ENCODE measurements around the gene RAD51AP1. TPM values are rescaled to one million over a fixed set of nuclear protein-coding genes. Genes with fewer than 3 reads are reported as not detected.
A peak's percentile ranks its signal among the peaks of the same experiment; 100 is the strongest.

Gene RAD51AP1
- total RNA-seq, 2 experiments from 2014 or later: 69.2 to 81.3 TPM

GRCh38 chr12:4526923-4527546, 11.7 kb upstream of the RAD51AP1 start:
- no TSS peak for BruUV-seq (replicated peaks)
- DNase-seq (ENCODE audit: low spot score): peak; percentile 29
- intact Hi-C loops (cut with micrococcal nuclease; ENCODE audit: unreplicated experiment): loop anchor here (1.0 to 5.0 kb wide), 3 partner anchors 106 to 220 kb away; no protein-coding TSS in a partner anchor
- TF ChIP-seq EZH2phosphoT487 (IDR thresholded peaks at IDR 0.05; ENCODE audit: borderline replicate concordance, low read depth, low read length): no peak
- TF ChIP-seq, protein P1, sequence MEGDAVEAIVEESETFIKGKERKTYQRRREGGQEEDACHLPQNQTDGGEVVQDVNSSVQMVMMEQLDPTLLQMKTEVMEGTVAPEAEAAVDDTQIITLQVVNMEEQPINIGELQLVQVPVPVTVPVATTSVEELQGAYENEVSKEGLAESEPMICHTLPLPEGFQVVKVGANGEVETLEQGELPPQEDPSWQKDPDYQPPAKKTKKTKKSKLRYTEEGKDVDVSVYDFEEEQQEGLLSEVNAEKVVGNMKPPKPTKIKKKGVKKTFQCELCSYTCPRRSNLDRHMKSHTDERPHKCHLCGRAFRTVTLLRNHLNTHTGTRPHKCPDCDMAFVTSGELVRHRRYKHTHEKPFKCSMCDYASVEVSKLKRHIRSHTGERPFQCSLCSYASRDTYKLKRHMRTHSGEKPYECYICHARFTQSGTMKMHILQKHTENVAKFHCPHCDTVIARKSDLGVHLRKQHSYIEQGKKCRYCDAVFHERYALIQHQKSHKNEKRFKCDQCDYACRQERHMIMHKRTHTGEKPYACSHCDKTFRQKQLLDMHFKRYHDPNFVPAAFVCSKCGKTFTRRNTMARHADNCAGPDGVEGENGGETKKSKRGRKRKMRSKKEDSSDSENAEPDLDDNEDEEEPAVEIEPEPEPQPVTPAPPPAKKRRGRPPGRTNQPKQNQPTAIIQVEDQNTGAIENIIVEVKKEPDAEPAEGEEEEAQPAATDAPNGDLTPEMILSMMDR (conservative IDR thresholded peaks at IDR 0.05; ENCODE audit: low read length): peak; percentile 84
- H3K9me3 ChIP-seq (ENCODE audit: low read length): no peaks in the 10 kb centered on the region
- H3K27ac ChIP-seq (ENCODE audit: low read depth, low read length, poor library complexity, severe bottlenecking): no peak overlapping the region
- peaks cover 64% of the 10 kb centered on the region for H3K36me3 ChIP-seq (ENCODE audit: insufficient read depth, low read length)
- H3K4me1 ChIP-seq (ENCODE audit: insufficient read depth, low read length, poor library complexity, severe bottlenecking): peaks cover 17% of the 10 kb centered on the region
- H4K20me1 ChIP-seq (ENCODE audit: insufficient read depth, low read length): no peaks in the 10 kb centered on the region
- H3K9me2 ChIP-seq (ENCODE audit: insufficient read depth, low read length): no peaks in the 10 kb centered on the region
- H3K79me2 ChIP-seq (ENCODE audit: insufficient read depth, low read depth, low read length): no peaks in the 10 kb centered on the region
- CTCF ChIA-PET (ENCODE audit: unreplicated experiment): no interaction called here
- H3K4me3 ChIP-seq (ENCODE audit: low read depth, low read length, poor library complexity, severe bottlenecking): no peak overlapping the region
- H3K4me2 ChIP-seq (ENCODE audit: low read length): no peak overlapping the region
- H2AFZ ChIP-seq (ENCODE audit: low read length): no peak overlapping the region
- POLR2A ChIA-PET: interaction anchor here (0.7 kb wide), 1 partner anchor 79 kb away, joined by 3 read pairs; no protein-coding TSS in a partner anchor

- Histone ChIP-seq H3K79me2 (ENCODE audit: insufficient read depth, low read depth, low read length) (peaks cover 12% of the 10 kb centered on the region; the same call in 1 of the 2 replicates), H3K4me2 (ENCODE audit: low read length) (no peak overlapping the region), H3K9me3 (ENCODE audit: low read length) (no peaks in the 10 kb centered on the region), H3K4me1 (ENCODE audit: insufficient read depth, low read length, poor library complexity, severe bottlenecking) (peaks cover 38% of the 10 kb centered on the region), H3K27ac (ENCODE audit: low read depth, low read length, poor library complexity, severe bottlenecking) (no peak overlapping the region), H3K4me3 (ENCODE audit: low read depth, low read length, poor library complexity, severe bottlenecking) (no peak overlapping the region), H4K20me1 (ENCODE audit: insufficient read depth, low read length) (no peaks in the 10 kb centered on the region), H3K9me2 (ENCODE audit: insufficient read depth, low read length) (no peaks in the 10 kb centered on the region), H3K36me3 (ENCODE audit: insufficient read depth, low read length) (peaks cover 65% of the 10 kb centered on the region), H2AFZ (ENCODE audit: low read length) (no peak overlapping the region)
- POLR2A ChIA-PET: no interaction called here
- no peak for TF ChIP-seq EZH2phosphoT487 (IDR thresholded peaks at IDR 0.05; ENCODE audit: borderline replicate concordance, low read depth, low read length)
- TF ChIP-seq, protein P1 (conservative IDR thresholded peaks at IDR 0.05; ENCODE audit: low read length): no peak
- CTCF ChIA-PET (ENCODE audit: unreplicated experiment): no interaction called here
- BruUV-seq (replicated peaks): no TSS peak
- DNase-seq (ENCODE audit: low spot score): no peak
- intact Hi-C loops (cut with micrococcal nuclease; ENCODE audit: unreplicated experiment): no loop called here
Observed at GRCh38 chr12:4530160-4530559, 8.5 kb upstream of the RAD51AP1 start.

DNA sequence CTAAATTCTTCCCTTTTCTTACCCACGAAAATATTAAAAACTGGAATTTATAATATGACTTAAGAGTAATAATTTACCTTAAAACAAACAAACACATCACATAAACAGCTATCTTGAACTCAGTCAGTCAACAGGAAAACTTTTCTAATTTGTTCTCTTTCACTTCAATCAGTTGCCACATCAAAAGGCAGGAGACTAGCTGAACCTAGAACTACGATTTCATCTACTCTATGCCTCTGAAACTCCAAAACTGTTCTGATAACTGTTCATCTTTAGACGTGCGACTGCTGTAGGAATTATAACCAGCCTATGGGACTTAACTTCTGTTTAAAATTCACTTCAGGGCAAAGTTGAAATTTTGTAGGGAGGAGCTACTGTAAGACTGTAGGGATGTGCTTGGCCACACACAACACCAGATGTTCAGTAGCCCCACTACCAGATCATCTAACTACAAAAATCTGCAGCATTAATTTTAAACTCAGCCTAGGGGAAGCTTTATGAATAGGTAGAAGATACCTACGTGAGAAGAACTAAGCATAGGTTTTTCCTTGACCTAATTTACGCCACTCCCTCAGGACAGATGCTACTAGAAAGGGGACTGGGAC, 7.6 kb upstream of the RAD51AP1 start:
- Histone ChIP-seq H3K4me3 (ENCODE audit: low read depth, low read length, poor library complexity, severe bottlenecking) (no peak overlapping the region), H3K4me2 (ENCODE audit: low read length) (0 out of 2 replicates have a peak overlapping the region, but pooled peaks have one; percentile 15), H3K9me3 (ENCODE audit: low read length) (no peaks in the 10 kb centered on the region), H3K79me2 (ENCODE audit: insufficient read depth, low read depth, low read length) (peaks cover 17% of the 10 kb centered on the region; the same call in 1 of the 2 replicates), H3K27ac (ENCODE audit: low read depth, low read length, poor library complexity, severe bottlenecking) (no peak overlapping the region), H3K4me1 (ENCODE audit: insufficient read depth, low read length, poor library complexity, severe bottlenecking) (peaks cover 47% of the 10 kb centered on the region), H3K36me3 (ENCODE audit: insufficient read depth, low read length) (peaks cover 58% of the 10 kb centered on the region), H4K20me1 (ENCODE audit: insufficient read depth, low read length) (no peaks in the 10 kb centered on the region), H3K9me2 (ENCODE audit: insufficient read depth, low read length) (no peaks in the 10 kb centered on the region), H2AFZ (ENCODE audit: low read length) (no peak overlapping the region)
- POLR2A ChIA-PET: interaction anchor here (0.6 to 1.2 kb wide), 4 partner anchors 11 to 366 kb away, joined by 3 to 4 read pairs (median 3); no protein-coding TSS in a partner anchor
- CTCF ChIA-PET (ENCODE audit: unreplicated experiment): no interaction called here
- no peak for TF ChIP-seq EZH2phosphoT487 (IDR thresholded peaks at IDR 0.05; ENCODE audit: borderline replicate concordance, low read depth, low read length)
- TF ChIP-seq, protein P1 (conservative IDR thresholded peaks at IDR 0.05; ENCODE audit: low read length): no peak
- intact Hi-C loops (cut with micrococcal nuclease; ENCODE audit: unreplicated experiment): no loop called here
- BruUV-seq (replicated peaks): no TSS peak
- peak; percentile 16 for DNase-seq (ENCODE audit: low spot score)
